Panc1 (cell line): ENCODE data around the gene ADH7.

Experiments
- POLR2AphosphoS5 ChIP-seq: IDR thresholded peaks from 2 replicates; pipeline ENCODE4 v1.6.1; 2012; ENCODE audit warnings: mild to moderate bottlenecking, low read depth, low read length, moderate library complexity
- SIN3A ChIP-seq: IDR thresholded peaks from 2 replicates; pipeline ENCODE4 v1.6.1; 2012; ENCODE audit warnings: low read depth, mild to moderate bottlenecking, low read length, moderate library complexity, borderline replicate concordance; ENCODE audit not compliant: insufficient read depth
- TF ChIP-seq, protein P1 (sequence below): fragments of 450-650 bp; IDR thresholded peaks from 2 replicates; pipeline ENCODE4 v1.5.1; 2017; ENCODE audit warnings: mild to moderate bottlenecking
- TF ChIP-seq, protein P2 (sequence below), 2 experiments: IDR thresholded peaks; 2 replicates each; pipeline ENCODE4 v1.6.1; 2011 to 2012; ENCODE audit warnings: low read depth in 2 of 2, control low read depth in 1 of 2, low read length in 1 of 2, mild to moderate bottlenecking in 1 of 2, moderate library complexity in 1 of 2; ENCODE audit not compliant: insufficient read depth in 1 of 2

DNA sequence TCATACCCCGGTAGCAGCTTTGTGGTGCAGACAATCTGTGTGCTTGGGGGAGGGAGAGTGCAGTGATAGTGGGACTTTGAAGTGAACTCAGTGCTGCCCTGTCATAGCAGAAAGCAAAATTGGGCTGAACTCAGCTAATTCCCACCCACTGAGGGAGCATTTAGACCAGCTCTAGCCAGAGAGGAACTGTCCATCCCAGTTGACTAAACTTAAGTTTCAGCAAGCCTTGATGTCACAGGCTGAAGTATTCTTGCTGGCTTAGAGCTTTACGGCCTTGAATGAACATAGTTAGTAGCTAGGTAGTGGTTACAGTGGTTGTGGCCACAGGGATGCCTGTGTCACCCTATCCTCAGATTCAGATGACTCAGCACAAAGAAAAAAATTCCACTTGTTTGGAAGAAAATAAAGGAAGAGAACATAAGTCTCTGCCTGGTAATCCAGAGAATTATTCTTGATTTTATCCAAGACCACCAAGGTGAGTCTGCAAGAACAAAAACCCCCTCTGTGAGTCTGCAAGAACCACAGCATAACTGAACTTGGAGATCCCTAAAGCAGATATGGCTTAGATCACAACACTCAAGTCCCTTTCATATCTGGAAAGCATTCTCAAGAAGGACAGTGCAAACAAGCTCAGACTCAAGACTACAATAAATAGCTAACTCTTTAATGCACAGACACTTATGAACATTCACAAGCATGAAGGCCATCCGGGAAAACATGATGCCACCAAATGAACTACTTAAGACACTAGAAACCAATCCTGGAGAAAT is 39.4 kb downstream of the ADH7 start:
- TF ChIP-seq, protein P1, sequence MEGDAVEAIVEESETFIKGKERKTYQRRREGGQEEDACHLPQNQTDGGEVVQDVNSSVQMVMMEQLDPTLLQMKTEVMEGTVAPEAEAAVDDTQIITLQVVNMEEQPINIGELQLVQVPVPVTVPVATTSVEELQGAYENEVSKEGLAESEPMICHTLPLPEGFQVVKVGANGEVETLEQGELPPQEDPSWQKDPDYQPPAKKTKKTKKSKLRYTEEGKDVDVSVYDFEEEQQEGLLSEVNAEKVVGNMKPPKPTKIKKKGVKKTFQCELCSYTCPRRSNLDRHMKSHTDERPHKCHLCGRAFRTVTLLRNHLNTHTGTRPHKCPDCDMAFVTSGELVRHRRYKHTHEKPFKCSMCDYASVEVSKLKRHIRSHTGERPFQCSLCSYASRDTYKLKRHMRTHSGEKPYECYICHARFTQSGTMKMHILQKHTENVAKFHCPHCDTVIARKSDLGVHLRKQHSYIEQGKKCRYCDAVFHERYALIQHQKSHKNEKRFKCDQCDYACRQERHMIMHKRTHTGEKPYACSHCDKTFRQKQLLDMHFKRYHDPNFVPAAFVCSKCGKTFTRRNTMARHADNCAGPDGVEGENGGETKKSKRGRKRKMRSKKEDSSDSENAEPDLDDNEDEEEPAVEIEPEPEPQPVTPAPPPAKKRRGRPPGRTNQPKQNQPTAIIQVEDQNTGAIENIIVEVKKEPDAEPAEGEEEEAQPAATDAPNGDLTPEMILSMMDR = no peak
- no peak for TF ChIP-seq SIN3A
- TF ChIP-seq, protein P2, sequence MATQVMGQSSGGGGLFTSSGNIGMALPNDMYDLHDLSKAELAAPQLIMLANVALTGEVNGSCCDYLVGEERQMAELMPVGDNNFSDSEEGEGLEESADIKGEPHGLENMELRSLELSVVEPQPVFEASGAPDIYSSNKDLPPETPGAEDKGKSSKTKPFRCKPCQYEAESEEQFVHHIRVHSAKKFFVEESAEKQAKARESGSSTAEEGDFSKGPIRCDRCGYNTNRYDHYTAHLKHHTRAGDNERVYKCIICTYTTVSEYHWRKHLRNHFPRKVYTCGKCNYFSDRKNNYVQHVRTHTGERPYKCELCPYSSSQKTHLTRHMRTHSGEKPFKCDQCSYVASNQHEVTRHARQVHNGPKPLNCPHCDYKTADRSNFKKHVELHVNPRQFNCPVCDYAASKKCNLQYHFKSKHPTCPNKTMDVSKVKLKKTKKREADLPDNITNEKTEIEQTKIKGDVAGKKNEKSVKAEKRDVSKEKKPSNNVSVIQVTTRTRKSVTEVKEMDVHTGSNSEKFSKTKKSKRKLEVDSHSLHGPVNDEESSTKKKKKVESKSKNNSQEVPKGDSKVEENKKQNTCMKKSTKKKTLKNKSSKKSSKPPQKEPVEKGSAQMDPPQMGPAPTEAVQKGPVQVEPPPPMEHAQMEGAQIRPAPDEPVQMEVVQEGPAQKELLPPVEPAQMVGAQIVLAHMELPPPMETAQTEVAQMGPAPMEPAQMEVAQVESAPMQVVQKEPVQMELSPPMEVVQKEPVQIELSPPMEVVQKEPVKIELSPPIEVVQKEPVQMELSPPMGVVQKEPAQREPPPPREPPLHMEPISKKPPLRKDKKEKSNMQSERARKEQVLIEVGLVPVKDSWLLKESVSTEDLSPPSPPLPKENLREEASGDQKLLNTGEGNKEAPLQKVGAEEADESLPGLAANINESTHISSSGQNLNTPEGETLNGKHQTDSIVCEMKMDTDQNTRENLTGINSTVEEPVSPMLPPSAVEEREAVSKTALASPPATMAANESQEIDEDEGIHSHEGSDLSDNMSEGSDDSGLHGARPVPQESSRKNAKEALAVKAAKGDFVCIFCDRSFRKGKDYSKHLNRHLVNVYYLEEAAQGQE (IDR thresholded peaks at IDR 0.05; ENCODE audit: insufficient read depth in 1 of 2, low read depth in 2 of 2, low read length in 1 of 2) = no peak
- no peak for TF ChIP-seq POLR2AphosphoS5
